Bronchial epithelial cell (primary cell): Measurements from ENCODE around the gene MYO1F. TPM values are rescaled to one million over a fixed set of nuclear protein-coding genes. Genes with fewer than 3 reads are reported as not detected.

Experiments used
- DNase-seq: peaks from one replicate; pipeline ENCODE4 v3.0.0-alpha.2; 2010; ENCODE audit warnings: low read depth
- FAIRE-seq: peaks from 2 replicates; lab custom pipeline; 2011; peaks lifted over from hg19 to GRCh38; lab: Jason Lieb, UNC
- H3K27me3 ChIP-seq: 2 replicates; pipeline ENCODE4 v1.5.1; 2011; ENCODE audit warnings: low read length; ENCODE audit not compliant: control insufficient read depth, insufficient read depth
- H3K36me3 ChIP-seq: 2 replicates; pipeline ENCODE4 v1.5.1; 2011; ENCODE audit warnings: low read length; ENCODE audit not compliant: control insufficient read depth, insufficient read depth
- H3K4me3 ChIP-seq: 2 replicates; pipeline ENCODE4 v1.5.1; 2011; ENCODE audit warnings: mild to moderate bottlenecking, low read depth, low read length, control low read depth
- total RNA-seq: library from RNA; depleted of rRNA; stranded (reverse); fragments of >200 nt; gene quantifications from 2 replicates; pipeline ENCODE4 v1.2.1, GENCODE V29; 2014
- TF ChIP-seq, protein P1 (sequence below): IDR thresholded peaks from 2 replicates; pipeline ENCODE4 v1.5.1; 2011; ENCODE audit warnings: mild to moderate bottlenecking, moderate library complexity, low read length, control low read depth, inconsistent platforms; ENCODE audit not compliant: insufficient read depth, severe bottlenecking

Gene MYO1F
- total RNA-seq, 1 donor from 2014 or later: not detected

DNA sequence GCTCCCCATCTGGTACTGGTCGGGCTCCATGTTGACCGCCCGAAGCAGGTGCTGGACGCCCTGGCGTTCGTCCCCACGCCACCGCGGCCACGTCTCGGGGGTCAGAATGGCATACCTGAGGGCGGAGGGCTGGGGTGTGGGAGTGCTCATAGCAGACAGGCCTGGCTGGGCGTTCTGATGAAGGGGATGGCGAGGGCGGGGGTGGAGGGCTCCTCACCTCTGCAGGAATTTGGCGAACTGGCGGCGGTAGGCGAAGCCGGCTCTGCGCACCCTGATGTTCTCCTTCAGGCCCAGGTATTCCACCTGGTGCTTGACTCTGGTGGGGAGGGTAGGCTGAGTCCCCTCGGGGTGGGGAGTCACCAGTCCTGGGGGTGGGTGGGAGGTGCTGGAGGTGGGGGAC lies 41.0 kb downstream of the MYO1F start:
- TF ChIP-seq, protein P1, sequence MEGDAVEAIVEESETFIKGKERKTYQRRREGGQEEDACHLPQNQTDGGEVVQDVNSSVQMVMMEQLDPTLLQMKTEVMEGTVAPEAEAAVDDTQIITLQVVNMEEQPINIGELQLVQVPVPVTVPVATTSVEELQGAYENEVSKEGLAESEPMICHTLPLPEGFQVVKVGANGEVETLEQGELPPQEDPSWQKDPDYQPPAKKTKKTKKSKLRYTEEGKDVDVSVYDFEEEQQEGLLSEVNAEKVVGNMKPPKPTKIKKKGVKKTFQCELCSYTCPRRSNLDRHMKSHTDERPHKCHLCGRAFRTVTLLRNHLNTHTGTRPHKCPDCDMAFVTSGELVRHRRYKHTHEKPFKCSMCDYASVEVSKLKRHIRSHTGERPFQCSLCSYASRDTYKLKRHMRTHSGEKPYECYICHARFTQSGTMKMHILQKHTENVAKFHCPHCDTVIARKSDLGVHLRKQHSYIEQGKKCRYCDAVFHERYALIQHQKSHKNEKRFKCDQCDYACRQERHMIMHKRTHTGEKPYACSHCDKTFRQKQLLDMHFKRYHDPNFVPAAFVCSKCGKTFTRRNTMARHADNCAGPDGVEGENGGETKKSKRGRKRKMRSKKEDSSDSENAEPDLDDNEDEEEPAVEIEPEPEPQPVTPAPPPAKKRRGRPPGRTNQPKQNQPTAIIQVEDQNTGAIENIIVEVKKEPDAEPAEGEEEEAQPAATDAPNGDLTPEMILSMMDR: no peak
- no peak for DNase-seq
- no peak for FAIRE-seq

GRCh38 chr19:8532225-8532624 lies 45.0 kb downstream of the MYO1F start:
- no peak for FAIRE-seq
- H3K4me3 ChIP-seq: no peak overlapping the region
- H3K36me3 ChIP-seq: no peaks in the 10 kb centered on the region
- DNase-seq: no peak
- TF ChIP-seq, protein P1: no peak
- H3K27me3 ChIP-seq: no peaks in the 10 kb centered on the region

More for the DNA sequence above, 41.0 kb downstream of the MYO1F start:
- Histone ChIP-seq H3K4me3 (no peak overlapping the region), H3K27me3 (no peaks in the 10 kb centered on the region), H3K36me3 (no peaks in the 10 kb centered on the region)

GRCh38 chr19:8531470-8531869 lies 45.8 kb downstream of the MYO1F start:
- no peak overlapping the region for H3K4me3 ChIP-seq
- no peaks in the 10 kb centered on the region for H3K36me3 ChIP-seq
- DNase-seq (no peak), FAIRE-seq (no peak)
- TF ChIP-seq, protein P1: no peak
- no peaks in the 10 kb centered on the region for H3K27me3 ChIP-seq

GRCh38 chr19:8530061-8530679 lies 47.1 kb downstream of the MYO1F start:
- TF ChIP-seq, protein P1: no peak
- Histone ChIP-seq H3K36me3 (no peaks in the 10 kb centered on the region), H3K27me3 (no peaks in the 10 kb centered on the region), H3K4me3 (no peak overlapping the region)
- FAIRE-seq (no peak), DNase-seq (no peak)

DNA sequence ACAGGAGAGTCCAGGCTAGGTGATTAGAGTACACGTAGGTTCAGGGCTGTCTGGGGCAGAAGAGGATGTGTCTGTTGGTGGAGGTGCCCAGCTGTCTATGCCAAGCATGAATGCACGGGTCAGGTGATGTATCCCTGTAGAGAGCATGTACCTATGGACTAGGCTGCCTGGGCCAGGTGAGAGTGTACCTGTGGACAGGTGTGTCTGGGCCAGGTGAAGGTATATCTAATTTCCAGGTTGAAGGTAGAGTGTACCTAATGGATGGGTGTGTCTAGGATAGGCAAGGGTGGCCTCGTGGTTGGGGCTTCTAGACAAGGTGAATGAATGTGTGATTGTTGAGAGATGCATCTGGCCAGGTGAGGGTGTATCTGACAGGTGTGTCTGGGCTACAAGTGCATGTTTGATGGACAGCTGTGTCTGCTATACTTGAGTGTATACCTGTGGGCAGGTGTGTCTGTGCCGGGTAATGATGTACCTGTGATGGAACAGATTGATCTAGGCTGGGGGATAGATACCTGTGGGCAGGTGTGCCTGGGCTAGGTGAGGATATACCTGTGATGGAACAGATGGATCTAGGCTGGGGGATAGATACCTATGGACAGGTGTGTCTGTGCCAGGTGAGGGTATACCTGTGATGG lies 47.8 kb downstream of the MYO1F start:
- H3K36me3 ChIP-seq: no peaks in the 10 kb centered on the region
- H3K27me3 ChIP-seq: no peaks in the 10 kb centered on the region
- FAIRE-seq (peak; percentile 66), DNase-seq (no peak)
- TF ChIP-seq, protein P1: no peak
- no peak overlapping the region for H3K4me3 ChIP-seq
